NCI-H2196 (cell line): ENCODE measurements around the gene RNF126.
A peak's percentile ranks its signal among the peaks of the same experiment; 100 is the strongest.

Experiments used
- DNase-seq: peaks from one replicate; lab custom pipeline; 2025; ENCODE audit not compliant: unreplicated experiment; lab: John Stamatoyannopoulos, UW

RNF126 gene

DNA sequence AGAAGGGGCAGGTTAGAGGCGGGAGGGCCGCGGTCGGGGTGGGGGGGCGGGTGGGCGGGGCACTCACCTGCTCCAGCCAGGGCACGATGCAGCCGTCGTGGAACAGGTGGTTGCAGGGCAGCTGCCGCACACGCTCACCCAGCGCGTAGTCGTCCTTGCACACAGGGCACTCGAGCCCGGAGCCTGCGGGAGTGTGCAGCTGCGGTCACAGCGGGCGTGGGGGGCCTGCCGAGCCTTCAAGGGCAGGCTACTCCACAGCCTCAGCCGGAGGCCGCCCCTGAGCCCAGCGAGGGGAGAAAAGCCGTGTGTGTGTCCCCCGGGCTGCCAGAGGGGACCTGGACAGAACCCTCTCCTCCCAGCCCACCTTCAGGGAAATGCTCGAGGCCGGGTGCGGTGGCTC, 14.7 kb downstream of the RNF126 start:
- DNase-seq = no peak

DNA sequence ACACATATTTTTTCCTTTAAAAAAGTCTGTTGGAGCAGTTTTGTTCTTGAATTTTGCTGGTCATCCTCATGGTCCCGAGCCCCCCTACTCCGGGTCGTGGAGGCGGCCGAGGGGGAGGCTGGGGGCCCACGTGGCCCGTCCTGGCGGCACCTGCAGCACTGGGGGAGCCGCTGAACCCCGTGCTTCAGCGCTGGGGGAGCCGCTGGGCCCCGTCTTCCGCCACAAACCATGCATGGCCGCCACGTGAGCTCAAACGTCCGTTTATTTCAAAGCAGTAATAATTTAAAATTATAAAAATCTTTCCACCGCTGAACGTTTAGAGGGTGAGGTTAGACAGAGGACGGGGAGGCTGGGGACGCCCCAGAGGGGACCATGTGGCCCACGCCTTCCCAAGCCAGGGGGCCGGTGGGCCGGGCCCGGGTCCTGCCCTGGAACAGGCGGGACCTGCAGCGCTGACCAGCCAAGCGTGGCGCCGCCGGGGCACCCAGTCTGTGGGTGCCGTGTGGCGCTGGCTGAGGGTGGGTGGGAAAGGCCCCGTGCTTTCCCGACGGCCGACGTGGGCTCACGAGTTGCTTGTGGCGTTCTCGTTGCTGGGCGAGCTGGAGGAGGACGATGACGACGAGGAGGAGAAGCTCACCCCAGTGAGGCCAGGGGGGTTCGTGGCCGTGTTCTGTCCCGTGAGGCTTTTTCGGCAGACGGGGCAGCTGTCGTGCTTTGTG, 15.3 kb downstream of the RNF126 start:
- no peak for DNase-seq

GRCh38 chr19:646779-647565, 16.0 kb downstream of the RNF126 start:
- no peak for DNase-seq

DNA sequence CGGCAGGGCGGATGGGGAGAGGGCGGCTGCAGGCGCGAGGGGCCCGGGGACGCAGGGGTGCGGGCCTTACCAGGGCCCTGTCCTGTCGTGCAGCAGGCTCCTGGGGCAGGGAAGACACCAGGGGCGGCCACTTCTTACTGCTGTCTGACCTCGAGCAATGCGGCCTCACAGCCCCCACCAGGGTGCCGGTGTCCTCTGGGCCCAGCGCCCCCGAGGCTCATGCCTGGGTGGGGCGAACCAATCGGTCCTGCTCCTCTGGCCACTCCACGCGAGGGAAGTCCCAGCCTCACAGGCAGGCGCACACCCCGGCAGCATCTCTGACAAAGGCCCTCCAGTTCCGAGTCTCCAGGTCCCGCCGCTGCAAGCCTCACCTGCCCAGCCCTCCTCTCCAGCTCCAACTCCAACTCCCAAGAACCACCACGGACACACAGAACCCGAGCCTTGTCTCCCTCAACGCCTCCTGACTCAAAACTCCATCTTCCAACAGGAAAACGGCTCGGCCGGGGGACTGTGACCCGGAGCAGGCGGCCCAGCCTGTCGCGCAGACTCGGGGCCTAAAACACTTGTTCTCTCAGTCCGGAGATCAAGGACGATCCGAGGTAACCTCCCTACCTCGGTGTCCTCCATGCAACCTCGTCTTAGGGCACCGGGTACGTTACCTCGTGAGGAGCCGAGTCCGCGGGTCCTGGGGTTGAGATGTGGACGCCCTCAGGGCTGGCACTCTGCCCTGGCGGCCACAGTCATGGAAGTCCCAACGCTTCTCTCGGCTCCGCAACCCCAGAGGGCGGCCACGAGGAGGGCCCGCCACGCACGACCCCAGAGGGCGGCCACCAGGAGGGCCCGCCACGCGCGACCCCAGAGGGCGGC, 16.9 kb downstream of the RNF126 start:
- no peak for DNase-seq

- DNase-seq = no peak
Measured at GRCh38 chr19:644789-645188, 18.2 kb downstream of the RNF126 start.

DNA sequence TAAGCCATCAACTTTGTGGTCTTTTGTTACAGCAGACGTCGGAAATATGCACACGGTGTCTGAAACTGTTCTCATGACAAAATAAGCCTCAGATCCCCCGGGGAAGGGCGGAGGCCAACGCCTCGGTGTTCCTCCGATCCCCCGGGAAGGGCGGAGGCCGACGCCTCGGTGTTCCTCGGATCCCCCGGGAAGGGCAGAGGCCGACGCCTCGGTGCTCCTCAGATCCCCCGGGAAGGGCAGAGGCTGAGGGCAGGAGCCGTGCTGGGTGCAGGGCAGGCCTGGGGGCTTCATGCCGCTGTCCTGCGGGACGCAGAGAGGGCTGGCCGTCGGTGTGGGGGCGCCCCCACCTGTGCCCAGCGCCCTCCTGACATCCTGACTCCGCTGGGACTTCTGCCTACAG, 18.7 kb downstream of the RNF126 start:
- DNase-seq = no peak

GRCh38 chr19:643736-644135, 19.3 kb downstream of the RNF126 start:
- no peak for DNase-seq

DNA sequence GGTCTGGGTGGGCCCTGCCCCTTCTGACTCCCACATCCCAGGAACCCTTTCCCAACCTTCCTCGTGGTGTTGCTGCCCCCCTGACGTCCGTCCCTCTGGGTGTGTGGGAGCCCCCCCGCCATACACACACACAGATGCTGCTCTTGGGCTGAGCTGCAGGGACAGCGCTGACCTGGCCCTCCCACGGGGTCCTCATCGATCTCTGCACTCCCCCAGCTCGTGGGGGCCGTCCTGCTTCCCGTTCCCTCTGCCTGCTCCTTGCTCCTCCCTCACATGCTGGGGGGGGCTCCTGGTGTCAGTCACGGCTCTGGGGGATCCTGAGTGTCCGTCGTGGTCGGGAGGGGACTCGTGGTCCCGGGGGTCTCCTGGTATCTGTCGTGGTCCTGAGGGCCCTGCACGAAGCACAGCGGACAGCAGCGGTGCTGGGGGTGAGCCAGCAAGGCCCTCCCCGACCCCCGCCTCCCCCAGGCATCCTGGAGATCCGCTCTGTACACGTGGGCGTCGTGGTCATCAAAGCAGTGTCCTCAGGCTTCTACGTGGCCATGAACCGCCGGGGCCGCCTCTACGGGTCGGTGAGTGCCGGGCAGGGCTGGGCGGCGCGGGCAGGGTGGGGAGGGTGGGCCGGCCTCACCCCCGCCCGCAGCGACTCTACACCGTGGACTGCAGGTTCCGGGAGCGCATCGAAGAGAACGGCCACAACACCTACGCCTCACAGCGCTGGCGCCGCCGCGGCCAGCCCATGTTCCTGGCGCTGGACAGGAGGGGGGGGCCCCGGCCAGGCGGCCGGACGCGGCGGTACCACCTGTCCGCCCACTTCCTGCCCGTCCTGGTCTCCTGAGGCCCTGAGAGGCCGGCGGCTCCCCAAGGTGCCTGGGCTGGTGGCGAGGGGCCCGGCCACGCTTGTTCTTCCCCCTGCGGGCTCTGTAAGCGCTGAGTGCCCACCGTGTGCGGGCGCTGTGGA, 20.0 kb downstream of the RNF126 start:
- no peak for DNase-seq

DNA sequence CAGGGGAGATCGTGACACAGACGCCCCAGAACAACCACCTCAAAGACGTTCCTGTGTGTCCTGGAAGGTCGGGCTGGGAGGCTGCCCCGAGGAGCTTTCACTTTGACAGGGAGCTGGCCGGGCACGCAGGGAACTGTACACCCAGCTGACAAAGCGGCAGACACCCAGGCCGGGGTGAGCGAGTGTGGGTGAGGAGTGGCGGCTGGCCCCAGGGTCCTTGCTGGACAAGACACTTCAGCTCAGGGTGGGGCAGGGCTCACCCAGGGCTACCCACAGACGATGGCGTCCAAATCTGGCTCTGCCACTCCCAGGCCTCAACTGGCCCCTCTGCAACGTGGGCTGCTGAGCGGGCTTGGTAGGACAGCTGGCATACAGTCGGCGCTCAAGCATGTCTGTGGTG, 21.3 kb downstream of the RNF126 start:
- DNase-seq = no peak

- no peak for DNase-seq
Measured at GRCh38 chr19:640606-641189, 22.3 kb downstream of the RNF126 start.

GRCh38 chr19:640161-640558, 22.9 kb downstream of the RNF126 start:
- DNase-seq = no peak

GRCh38 chr19:639253-640160, 23.5 kb downstream of the RNF126 start, which contains the start of gene FGF22:
FGF22 (plus strand) TSS chr19:639879; CDS start chr19:639926, 47 bp downstream.
- DNase-seq = peak; percentile 94

DNA sequence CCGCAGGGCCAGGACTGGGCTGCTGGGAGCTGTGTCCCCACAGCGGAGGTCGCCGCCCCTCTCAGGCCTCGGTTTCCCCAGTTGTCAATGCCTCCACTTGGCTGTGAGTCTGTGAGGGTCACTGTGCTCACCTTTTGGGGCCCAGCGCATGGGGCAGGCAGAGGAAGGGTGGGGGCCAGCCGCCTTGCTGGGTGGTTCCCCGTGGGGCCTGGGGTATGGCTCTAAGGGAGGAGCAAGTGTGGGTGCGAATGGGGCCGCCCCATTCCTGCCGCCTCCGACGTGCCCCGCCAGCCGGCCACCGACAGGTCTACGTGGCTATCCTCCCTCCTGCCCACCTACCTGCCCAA, 24.1 kb downstream of the RNF126 start:
- DNase-seq = no peak

DNA sequence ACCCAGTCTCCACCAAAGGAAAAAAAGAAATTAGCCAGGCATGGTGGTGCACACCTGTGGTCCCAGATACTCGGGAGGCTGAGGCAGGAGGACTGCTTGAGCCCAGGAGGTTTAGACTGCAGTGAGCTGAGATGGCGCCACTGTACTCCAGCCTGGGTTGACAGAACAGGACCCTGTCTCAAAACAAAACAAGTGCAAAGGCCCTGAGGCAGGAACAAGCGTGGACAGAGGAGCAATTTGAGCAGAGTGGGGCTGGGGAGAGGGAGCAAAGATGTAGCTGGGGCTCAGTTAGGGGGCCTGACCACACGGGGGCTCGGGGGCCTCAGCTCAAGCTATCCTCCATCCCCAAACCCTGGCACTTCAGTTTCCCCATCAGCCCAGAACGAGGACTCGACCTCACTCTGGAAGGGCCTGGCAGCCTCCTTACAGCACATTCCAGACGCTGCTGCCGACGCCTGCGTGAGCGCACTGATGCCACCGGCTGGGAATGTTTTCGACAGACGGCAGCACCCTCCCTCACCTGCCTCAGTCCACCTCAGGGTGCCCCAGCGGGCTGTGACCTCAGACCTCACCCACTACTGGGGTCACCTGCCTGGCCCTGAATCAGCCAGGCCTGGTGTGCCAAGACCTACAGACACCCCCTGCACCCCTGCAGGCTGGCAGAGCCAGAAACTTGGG, 27.9 kb downstream of the RNF126 start:
- no peak for DNase-seq

DNA sequence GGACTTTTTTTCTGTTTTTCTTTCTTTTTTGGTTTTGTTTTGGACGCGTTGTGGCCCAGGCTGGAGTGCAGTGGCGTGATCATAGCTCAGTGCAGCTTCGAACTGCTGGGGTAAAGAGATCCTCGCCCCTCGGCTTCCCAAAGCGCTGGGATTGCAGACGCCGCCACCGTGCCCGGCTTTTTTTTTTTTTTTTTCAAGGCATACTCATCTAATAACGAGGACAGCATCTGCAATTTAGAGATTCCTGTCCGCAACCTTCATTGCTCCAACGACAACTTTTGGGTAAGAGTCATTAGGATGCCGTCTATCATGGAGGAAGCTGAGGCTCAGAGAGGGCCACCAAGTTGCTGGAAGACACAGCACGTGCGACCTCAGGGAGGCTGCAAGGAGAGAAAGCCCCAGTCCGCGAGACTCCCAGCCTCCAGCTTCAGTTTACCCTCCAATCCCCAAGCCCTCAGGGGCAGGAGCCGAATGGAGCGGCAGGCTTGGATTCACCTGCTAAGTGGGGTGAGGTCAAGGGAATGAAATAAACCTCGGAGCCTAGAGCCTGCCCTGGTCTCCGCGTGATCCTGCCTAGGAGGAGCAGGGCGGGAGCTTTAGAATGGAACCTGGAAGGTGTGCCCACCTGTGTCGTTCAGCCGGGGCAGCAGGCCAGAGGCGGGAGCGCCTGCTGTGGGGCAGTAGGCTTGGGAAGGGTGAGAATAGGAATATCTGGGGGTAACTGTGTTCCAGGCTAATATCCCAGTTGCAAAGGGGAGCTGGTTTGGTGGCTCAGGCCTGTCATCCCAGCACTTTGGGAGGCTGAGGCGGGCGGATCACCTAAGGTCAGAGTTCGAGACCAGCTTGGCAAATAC, 29.0 kb downstream of the RNF126 start:
- no peak for DNase-seq

DNA sequence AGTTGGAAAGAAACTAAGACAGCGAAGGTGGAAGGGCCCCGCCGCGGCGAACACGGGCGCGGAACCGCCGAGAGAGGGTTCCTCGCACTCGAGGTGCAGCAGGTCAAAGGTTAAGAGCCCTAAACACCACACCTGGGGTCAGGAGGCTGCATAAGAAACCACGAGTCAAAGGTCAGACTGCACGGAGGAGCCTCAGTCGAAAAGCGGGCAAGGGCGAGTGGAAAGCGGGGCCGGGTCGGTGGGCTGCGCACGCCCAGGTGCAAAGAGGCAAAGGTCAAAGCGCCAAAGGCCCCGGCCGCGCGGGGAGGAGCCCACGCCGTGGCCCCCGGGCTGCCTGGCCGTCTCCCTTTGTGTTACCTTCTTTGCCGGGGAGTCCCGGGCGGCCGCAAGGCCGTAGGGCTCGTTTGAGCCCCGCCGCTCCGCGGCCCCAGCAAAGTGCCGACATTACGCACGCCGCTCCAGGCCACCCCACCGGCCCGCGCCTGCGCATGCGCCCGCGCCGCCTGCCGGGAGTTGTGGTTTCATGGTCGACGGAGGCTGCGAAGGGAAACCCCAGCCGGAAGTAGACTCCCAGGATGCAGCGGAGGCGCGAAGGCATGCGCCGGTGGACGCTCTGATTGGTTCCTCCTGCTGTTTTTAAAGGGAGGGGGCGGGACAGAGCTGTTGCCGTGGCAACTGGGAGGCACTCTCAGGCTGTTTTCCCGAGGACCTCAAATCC, 29.8 kb downstream of the RNF126 start, which contains the start of gene POLRMT:
TSS of gene POLRMT (minus strand) at position 470 of the 718 bp plus-strand sequence. CDS start at position 445, 25 bp downstream.
- DNase-seq = peak; percentile 98

DNA sequence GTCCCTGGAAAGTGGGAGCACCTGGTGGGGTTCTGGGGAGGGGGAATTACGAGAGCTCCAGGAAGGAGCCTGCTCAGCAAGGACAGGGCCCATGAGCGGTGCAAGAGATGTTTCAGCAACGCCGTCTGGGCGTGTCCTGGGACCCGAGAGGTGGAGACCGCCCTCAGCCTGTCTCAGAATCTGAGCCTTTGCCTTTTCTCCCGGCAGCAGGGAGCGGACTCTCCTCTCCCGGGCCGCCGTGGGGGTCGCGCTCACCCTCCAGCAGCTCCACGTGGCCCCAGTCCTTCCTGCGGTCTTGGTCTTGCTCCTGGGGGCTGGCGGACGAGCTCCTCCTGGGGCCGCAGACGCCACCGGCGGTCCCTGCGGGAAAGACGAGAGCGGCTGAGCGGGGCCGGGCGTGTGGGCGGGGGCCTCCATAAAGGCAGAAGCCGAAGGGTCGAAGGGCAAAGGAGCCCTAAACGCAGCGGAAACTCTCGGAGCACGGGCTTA, 30.4 kb downstream of the RNF126 start:
- peak; percentile 29 for DNase-seq
